GM18507 (cell line): ENCODE data around the gene CDC42BPA.

Experiments used
- DNase-seq: peaks from one replicate; pipeline ENCODE4 v3.0.0; 2011; ENCODE audit warnings: low read depth; ENCODE audit not compliant: insufficient read length; ENCODE audit errors: extremely low spot score
- FAIRE-seq: peaks from 2 replicates; lab custom pipeline; 2011; peaks lifted over from hg19 to GRCh38; lab: Jason Lieb, UNC

Gene CDC42BPA

GRCh38 chr1:226946841-226947240 is 371.5 kb downstream of the CDC42BPA start:
- FAIRE-seq (no peak), DNase-seq (no peak)

DNA sequence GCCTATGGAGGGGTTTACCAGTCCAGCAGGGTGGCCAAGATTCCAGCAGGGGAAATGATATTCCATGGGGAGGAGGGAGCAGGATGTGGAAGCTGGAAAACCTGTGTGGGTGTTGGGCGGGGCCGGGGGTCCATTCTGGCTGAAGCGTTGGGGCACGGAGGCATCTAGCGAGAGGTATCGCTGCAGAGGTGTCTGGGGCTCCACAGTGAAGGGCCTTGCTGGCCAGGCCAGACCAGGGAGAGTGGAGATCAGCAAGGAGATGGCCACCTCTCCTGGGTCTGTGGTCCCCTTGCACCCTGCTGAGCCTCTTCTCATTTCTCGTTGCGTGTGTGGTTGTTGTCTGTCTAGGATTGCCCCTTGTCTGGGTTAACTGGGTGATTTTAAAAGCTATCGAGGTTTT is 372.0 kb downstream of the CDC42BPA start:
- FAIRE-seq (no peak), DNase-seq (no peak)

GRCh38 chr1:226945858-226946245 is 372.4 kb downstream of the CDC42BPA start:
- FAIRE-seq (no peak), DNase-seq (no peak)

- DNase-seq: no peak
- FAIRE-seq: no peak
Measured at GRCh38 chr1:226945106-226945857, 373.0 kb downstream of the CDC42BPA start.

DNA sequence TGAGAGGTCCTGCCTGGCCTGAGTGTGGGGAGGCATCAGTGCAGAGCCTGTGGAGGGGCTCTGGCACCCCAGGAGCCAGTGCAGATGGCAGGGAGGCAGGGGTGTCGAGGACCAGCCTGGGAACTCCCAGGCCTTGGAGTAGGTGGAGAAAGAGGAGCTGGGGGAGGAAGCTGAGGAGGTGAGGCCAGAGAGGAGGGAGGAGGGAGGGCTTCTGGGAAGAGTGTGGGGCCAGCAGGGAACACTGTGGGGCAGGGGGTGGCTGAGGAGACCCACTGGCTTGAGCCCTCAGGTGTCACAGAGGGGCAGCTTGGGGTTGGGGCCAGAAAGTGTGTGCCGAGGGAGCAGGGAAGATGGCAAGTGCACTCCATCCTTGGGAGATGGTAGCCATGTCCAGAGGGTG is 374.4 kb downstream of the CDC42BPA start:
- DNase-seq (no peak), FAIRE-seq (no peak)

- FAIRE-seq: no peak
Measured at GRCh38 chr1:226943156-226943555, 375.1 kb downstream of the CDC42BPA start.

GRCh38 chr1:226942392-226942791 is 375.9 kb downstream of the CDC42BPA start:
- FAIRE-seq: no peak
- DNase-seq: no peak

More at GRCh38 chr1:226943156-226943555, 375.1 kb downstream of the CDC42BPA start:
- no peak for DNase-seq

- FAIRE-seq: no peak
Measured at GRCh38 chr1:226940806-226941067, 377.6 kb downstream of the CDC42BPA start.

GRCh38 chr1:226940029-226940805 is 378.1 kb downstream of the CDC42BPA start, which contains the start of gene COQ8A:
TSS of gene COQ8A (plus strand) at chr1:226940294. CDS start at chr1:226961386, 21,092 bp downstream.
- DNase-seq (peak; percentile 96), FAIRE-seq (peak; percentile 99)

More at GRCh38 chr1:226940806-226941067, 377.6 kb downstream of the CDC42BPA start:
- no peak for DNase-seq
